HS-5 (cell line): ENCODE results near the gene TEN1.
"Not testable (repeated sequence)": the region's sequence is repeated elsewhere in the genome, so short reads cannot be mapped to it uniquely, and the experiment has no call there.

Source experiments
- DNase-seq: peaks from one replicate; pipeline ENCODE4 v3.0.0-alpha.2; 2012; ENCODE audit warnings: low read depth

TEN1 gene

GRCh38 chr17:76027159-76027839 is 48.3 kb downstream of the TEN1 start, which contains the start of gene EVPL:
Gene EVPL, minus strand, starts transcription at chr17:76027306. Its CDS starts 108 bp downstream, at chr17:76027198.
- DNase-seq, result no peak

- no peak for DNase-seq
Measured at GRCh38 chr17:76032073-76032779, 53.2 kb downstream of the TEN1 start.

- no peak for DNase-seq
Measured at GRCh38 chr17:76032780-76033108, 53.7 kb downstream of the TEN1 start.

- no peak for DNase-seq
Measured at GRCh38 chr17:76033139-76033538, 54.1 kb downstream of the TEN1 start.

GRCh38 chr17:76034428-76035350 is 55.6 kb downstream of the TEN1 start:
- DNase-seq, result no peak

- no peak for DNase-seq
Measured at GRCh38 chr17:76036497-76037261, 57.6 kb downstream of the TEN1 start.

GRCh38 chr17:76038050-76038449 is 59.0 kb downstream of the TEN1 start:
- no peak for DNase-seq

GRCh38 chr17:76039121-76039520 is 60.1 kb downstream of the TEN1 start:
- no peak for DNase-seq

GRCh38 chr17:76040376-76040775 is 61.3 kb downstream of the TEN1 start:
- DNase-seq, result no peak

- not testable (repeated sequence) for DNase-seq
Measured at GRCh38 chr17:76042868-76043267, 63.8 kb downstream of the TEN1 start.

- DNase-seq, result not testable (repeated sequence)
Measured at GRCh38 chr17:76044475-76045007, 65.5 kb downstream of the TEN1 start.

GRCh38 chr17:76046064-76046463 is 67.0 kb downstream of the TEN1 start:
- no peak for DNase-seq

GRCh38 chr17:76048025-76048605 is 69.1 kb downstream of the TEN1 start:
- DNase-seq, result no peak

GRCh38 chr17:76048711-76049110 is 69.7 kb downstream of the TEN1 start:
- DNase-seq, result peak; percentile 61

- DNase-seq, result no peak
Measured at GRCh38 chr17:76049239-76049638, 70.2 kb downstream of the TEN1 start.

GRCh38 chr17:76049836-76050537 is 70.9 kb downstream of the TEN1 start:
- no peak for DNase-seq
